Bronchial epithelial cell (primary cell): ENCODE measurements around the gene CRABP2. TPM values are rescaled to one million over a fixed set of nuclear protein-coding genes. Genes with fewer than 3 reads are reported as not detected.

ENCODE experiments used
- DNase-seq: peaks from one replicate; pipeline ENCODE4 v3.0.0-alpha.2; 2010; ENCODE audit warnings: low read depth
- FAIRE-seq: peaks from 2 replicates; lab custom pipeline; 2011; peaks lifted over from hg19 to GRCh38; lab: Jason Lieb, UNC
- H3K27me3 ChIP-seq: 2 replicates; pipeline ENCODE4 v1.5.1; 2011; ENCODE audit warnings: low read length; ENCODE audit not compliant: control insufficient read depth, insufficient read depth
- H3K36me3 ChIP-seq: 2 replicates; pipeline ENCODE4 v1.5.1; 2011; ENCODE audit warnings: low read length; ENCODE audit not compliant: control insufficient read depth, insufficient read depth
- H3K4me3 ChIP-seq: 2 replicates; pipeline ENCODE4 v1.5.1; 2011; ENCODE audit warnings: mild to moderate bottlenecking, low read depth, low read length, control low read depth
- total RNA-seq: library from RNA; depleted of rRNA; stranded (reverse); fragments of >200 nt; gene quantifications from 2 replicates; pipeline ENCODE4 v1.2.1, GENCODE V29; 2014
- TF ChIP-seq, protein P1 (sequence below): IDR thresholded peaks from 2 replicates; pipeline ENCODE4 v1.5.1; 2011; ENCODE audit warnings: mild to moderate bottlenecking, moderate library complexity, low read length, control low read depth, inconsistent platforms; ENCODE audit not compliant: insufficient read depth, severe bottlenecking

CRABP2 gene
- total RNA-seq, 1 donor from 2014 or later = 5.3 TPM

DNA sequence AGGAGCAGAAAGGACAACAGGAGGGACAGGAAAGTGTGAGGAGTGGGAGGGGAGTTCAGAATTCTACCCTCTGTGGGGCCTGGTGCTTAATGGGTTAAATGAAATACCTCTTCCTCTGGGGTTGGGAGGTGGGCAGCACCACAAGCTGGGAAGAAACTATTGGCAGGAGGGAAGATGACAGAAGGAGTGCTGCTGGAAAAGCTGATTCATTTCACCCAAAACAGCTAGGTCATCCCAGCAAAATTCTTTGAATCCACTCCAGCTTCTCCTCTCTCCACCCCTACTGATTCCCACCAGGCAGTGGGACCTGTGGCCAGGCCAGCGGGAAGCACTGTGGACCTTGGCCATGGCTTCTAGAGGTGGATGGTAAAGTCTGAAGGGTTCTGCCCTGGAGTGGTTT lies 50.7 kb downstream of the CRABP2 start:
- H3K27me3 ChIP-seq = peaks cover 21% of the 10 kb centered on the region
- TF ChIP-seq, protein P1, sequence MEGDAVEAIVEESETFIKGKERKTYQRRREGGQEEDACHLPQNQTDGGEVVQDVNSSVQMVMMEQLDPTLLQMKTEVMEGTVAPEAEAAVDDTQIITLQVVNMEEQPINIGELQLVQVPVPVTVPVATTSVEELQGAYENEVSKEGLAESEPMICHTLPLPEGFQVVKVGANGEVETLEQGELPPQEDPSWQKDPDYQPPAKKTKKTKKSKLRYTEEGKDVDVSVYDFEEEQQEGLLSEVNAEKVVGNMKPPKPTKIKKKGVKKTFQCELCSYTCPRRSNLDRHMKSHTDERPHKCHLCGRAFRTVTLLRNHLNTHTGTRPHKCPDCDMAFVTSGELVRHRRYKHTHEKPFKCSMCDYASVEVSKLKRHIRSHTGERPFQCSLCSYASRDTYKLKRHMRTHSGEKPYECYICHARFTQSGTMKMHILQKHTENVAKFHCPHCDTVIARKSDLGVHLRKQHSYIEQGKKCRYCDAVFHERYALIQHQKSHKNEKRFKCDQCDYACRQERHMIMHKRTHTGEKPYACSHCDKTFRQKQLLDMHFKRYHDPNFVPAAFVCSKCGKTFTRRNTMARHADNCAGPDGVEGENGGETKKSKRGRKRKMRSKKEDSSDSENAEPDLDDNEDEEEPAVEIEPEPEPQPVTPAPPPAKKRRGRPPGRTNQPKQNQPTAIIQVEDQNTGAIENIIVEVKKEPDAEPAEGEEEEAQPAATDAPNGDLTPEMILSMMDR = no peak
- DNase-seq (no peak), FAIRE-seq (no peak)
- H3K4me3 ChIP-seq = no peak overlapping the region
- no peaks in the 10 kb centered on the region for H3K36me3 ChIP-seq

DNA sequence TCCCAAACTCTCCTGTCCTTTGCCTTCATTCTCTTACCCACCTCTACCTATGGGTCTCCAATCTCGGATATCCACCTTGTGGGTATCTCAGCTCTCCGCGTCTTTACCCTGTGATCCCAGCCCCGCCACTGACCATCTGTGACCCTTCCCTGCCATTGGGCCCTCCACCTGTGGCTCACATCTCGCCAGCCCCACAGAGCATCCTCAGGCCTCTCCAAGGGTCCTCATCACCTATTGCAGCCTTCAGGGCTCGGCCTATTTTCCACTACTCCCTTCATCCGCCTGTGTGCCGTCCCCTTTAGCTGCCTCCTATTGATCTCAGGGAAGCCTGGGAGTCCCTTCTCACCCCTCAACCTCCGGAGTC lies 52.4 kb downstream of the CRABP2 start:
- Histone ChIP-seq H3K4me3 (no peak overlapping the region), H3K36me3 (no peaks in the 10 kb centered on the region), H3K27me3 (peaks cover 28% of the 10 kb centered on the region)
- TF ChIP-seq, protein P1 = no peak
- no peak for FAIRE-seq
- no peak for DNase-seq

DNA sequence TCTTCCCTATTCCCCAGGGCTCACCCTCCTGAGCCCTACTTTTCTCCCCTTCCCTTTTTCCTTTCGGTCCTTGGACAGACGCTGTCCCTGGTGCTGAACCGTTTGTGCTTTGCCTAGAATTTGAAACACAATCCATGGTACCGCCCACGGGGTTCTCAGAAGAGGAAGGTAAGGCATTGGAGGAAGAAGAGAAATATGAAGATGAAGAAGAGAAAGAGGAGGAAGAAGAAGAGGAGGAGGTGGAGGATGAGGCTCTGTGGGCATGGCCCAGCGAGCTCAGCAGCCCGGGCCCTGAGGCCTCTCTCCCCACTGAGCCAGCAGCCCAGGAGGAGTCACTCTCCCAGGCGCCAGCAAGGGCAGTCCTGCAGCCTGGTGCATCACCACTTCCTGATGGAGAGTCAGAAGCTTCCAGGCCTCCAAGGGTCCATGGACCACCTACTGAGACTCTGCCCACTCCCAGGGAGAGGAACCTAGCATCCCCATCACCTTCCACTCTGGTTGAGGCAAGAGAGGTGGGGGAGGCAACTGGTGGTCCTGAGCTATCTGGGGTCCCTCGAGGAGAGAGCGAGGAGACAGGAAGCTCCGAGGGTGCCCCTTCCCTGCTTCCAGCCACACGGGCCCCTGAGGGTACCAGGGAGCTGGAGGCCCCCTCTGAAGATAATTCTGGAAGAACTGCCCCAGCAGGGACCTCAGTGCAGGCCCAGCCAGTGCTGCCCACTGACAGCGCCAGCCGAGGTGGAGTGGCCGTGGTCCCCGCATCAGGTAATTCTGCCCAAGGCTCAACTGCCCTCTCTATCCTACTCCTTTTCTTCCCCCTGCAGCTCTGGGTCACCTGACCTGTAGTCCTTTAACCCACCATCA lies 53.0 kb downstream of the CRABP2 start:
- H3K4me3 ChIP-seq = no peak overlapping the region
- TF ChIP-seq, protein P1 = no peak
- FAIRE-seq (no peak), DNase-seq (peak; percentile 20)
- H3K27me3 ChIP-seq = peaks cover 32% of the 10 kb centered on the region
- no peaks in the 10 kb centered on the region for H3K36me3 ChIP-seq

Other genes starting within 250 kb of the CRABP2 start
- gene MEF2D, start 204.8 kb downstream of the CRABP2 start, total RNA-seq = 1.3 and 4.9 TPM in 2 replicates
- gene IQGAP3, start 133.0 kb downstream of the CRABP2 start, total RNA-seq = 0.53 and 1.7 TPM in 2 replicates
- gene TTC24, start 125.9 kb downstream of the CRABP2 start, total RNA-seq = not detected in 2 replicates
- 142 and 154 TPM in 2 replicates for gene NAXE, start 113.8 kb downstream of the CRABP2 start, total RNA-seq
- gene GPATCH4, start 104.1 kb downstream of the CRABP2 start, total RNA-seq = 15.9 and 29.2 TPM in 2 replicates
- gene HAPLN2, start 86.2 kb downstream of the CRABP2 start, total RNA-seq = under 0.01 TPM in 1 of 2 replicates, not detected in the other
- gene BCAN, start 63.5 kb downstream of the CRABP2 start, total RNA-seq = not detected in 2 replicates
- under 0.01 TPM in 1 of 2 replicates, not detected in the other for gene NES, start 28.2 kb downstream of the CRABP2 start, total RNA-seq
- gene METTL25B, start 22.9 kb upstream of the CRABP2 start, total RNA-seq = 14.7 and 20.2 TPM in 2 replicates
- gene ISG20L2, start 23.2 kb upstream of the CRABP2 start, total RNA-seq = 7.9 and 10.6 TPM in 2 replicates
- gene MRPL24, start 35.5 kb upstream of the CRABP2 start, total RNA-seq = 60.3 and 74.1 TPM in 2 replicates
- 163 and 225 TPM in 2 replicates for gene HDGF, start 46.1 kb upstream of the CRABP2 start, total RNA-seq
- 9.2 and 11.5 TPM in 2 replicates for gene PRCC, start 62.0 kb upstream of the CRABP2 start, total RNA-seq
- 1.2 and 1.8 TPM in 2 replicates for gene SH2D2A, start 111.3 kb upstream of the CRABP2 start, total RNA-seq
- not detected in 2 replicates for gene INSRR, start 153.5 kb upstream of the CRABP2 start, total RNA-seq
- gene NTRK1, start 155.3 kb upstream of the CRABP2 start, total RNA-seq = not detected in 2 replicates
- 1.8 TPM in 2 replicates for gene PEAR1, start 188.1 kb upstream of the CRABP2 start, total RNA-seq
- gene LRRC71, start 215.0 kb upstream of the CRABP2 start, total RNA-seq = not detected in 2 replicates